ENCODE results near the gene OR2A7.
"Not testable (repeated sequence)": the region's sequence is repeated elsewhere in the genome, so short reads cannot be mapped to it uniquely, and the experiment has no call there.

The OR2A7 gene

DNA sequence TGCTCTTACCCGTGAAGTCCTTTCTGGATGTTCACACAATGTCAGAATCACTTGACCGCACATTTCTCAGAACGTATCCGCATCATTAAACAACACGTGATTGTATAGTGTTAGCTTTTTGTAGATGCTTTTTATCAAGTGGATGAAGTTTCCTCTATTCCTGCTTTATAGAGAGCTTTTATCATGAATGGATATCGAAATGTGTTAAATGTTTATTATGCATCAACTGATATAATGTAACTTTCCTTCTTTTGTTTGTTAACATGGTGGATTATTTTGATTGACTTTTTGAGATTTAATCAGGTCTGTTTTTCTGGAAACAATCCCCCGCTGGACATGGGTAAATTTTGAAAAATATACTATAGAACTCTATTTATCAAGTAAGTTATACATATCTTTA, at the start of gene OR2A7:
Gene OR2A7 (minus strand): TSS at position 101 of the 400 bp plus-strand sequence. CDS start 5,164 bp downstream, outside the sequence.
- DNase-seq (ENCODE audit: low read depth in 2 of 2): not testable (repeated sequence)

- not testable (repeated sequence) for DNase-seq (ENCODE audit: low read depth in 2 of 2)
Observed at GRCh38 chr7:144311872-144312469, 47.4 kb upstream of the OR2A7 start, which contains the start of gene OR2A1. Gene OR2A1 (plus strand): TSS chr7:144312419. CDS start chr7:144318125, 5,706 bp downstream.

DNA sequence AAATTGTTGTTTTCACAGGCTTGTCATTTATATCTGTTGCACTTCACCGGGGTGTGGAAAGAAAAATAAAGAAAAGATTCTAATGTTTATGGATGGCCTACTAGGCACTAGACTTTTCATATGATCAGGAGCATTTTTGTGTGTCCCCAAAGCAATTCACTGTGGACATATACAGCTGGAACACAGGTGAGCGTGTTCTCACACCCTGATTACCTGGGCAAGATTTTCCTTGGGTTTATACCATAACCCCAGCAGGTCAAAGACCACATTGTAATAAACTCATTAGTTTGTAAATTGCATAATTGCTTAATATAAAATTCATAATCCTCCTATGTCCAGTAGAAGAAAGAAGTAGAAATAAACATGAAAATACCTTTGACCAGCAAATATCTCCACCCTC, 46.6 kb upstream of the OR2A7 start:
- DNase-seq (ENCODE audit: low read depth in 2 of 2): not testable (repeated sequence)

- DNase-seq (ENCODE audit: low read depth in 2 of 2): not testable (repeated sequence)
Observed at GRCh38 chr7:144309702-144310101, 45.1 kb upstream of the OR2A7 start.

DNA sequence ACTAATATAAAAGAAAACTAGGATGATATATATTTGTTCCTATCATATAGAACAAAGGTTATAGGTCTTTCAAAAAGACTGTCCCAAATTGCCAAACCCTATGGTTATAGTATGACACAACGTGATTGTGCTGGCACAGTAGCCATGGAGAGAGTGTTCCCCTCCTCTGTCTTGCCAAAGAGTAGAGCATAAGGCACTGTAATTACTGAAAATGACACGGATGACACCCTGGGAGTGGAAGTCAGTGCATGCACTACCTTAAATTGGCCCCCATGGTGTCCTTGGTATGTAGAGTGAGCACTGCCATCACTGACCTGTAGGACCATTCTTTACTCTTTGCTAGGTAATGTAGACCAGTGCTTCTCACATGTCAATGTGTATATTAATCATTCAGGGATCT, 40.6 kb upstream of the OR2A7 start:
- not testable (repeated sequence) for DNase-seq (ENCODE audit: low read depth in 2 of 2)

DNA sequence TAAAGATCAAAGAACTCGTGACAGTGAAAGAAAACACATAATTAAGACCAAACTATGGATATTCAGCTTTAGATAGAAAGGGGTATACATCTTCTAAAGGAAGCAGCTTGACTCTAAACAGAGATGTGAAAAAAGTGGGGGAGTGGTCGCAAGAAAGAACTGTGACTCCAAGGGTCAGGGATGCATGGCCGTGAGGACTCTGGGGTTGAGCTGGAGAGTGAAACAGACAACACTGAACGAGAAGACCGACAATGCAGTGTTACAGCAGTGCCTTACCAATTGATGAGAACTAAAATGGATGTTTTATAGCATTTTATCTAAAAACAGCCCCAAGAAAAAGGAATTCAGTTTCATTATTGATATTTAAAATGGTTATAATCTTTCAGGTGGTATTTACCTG, 39.0 kb upstream of the OR2A7 start:
- DNase-seq (ENCODE audit: low read depth in 2 of 2): not testable (repeated sequence)

- not testable (repeated sequence) for DNase-seq (ENCODE audit: low read depth in 2 of 2)
Observed at GRCh38 chr7:144302578-144303303, 38.1 kb upstream of the OR2A7 start.

GRCh38 chr7:144293794-144294499, 29.4 kb upstream of the OR2A7 start:
- DNase-seq (ENCODE audit: low read depth in 2 of 2): not testable (repeated sequence)

DNA sequence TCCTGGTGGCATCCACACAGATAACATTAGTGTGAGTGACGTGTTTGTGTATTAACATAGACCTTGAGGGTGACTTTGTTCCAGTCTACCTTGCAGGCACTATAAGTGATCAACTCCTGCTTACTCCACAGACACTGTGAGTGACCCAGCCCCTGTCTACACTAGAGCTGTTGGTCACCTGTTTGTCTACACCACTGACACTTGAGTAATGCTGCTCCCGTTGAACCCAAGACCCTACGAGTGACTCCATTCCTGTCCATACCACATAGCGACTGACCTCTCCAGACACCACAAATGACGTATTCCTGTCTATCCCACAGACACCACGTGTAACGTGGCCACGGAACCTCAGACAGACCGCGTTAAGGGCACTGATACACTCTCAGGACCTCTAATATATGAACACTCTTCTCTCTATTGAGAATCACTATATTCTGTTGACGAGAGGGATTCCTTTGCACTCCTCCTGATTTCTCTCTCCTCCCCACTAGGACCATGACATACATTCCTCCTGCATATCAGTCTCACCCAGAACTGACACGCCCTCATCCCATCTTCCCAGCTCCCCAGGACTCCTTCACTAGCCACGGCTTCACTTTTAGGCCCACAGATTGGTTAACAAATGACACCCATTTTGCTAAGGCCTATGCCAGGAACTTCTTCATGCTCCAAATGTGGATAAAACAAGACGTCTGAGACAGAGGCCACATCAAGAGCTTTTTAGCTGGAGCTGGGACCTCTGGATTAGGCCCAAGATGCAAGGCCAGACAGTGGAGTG, 28.0 kb upstream of the OR2A7 start:
- DNase-seq (ENCODE audit: low read depth in 2 of 2): not testable (repeated sequence)

DNA sequence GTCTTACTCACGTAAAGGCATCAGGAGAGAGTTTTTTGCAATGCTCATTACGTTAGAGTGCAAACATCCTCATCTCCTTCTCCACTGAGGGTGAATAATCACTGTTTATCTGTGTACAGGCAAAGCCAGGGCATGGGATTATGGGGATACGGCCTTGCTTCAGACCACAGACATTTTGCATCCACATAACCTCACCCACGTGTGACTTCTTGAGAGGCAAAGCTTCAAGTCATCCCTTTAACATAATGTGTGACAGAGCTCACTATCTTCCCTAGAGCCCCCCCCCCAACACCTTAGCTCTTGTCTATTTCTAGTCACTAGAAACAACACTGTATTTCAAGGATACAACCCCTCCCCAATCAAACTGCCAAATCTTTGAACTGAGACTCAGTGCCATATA, 27.0 kb upstream of the OR2A7 start:
- DNase-seq (ENCODE audit: low read depth in 2 of 2): not testable (repeated sequence)

GRCh38 chr7:144287171-144287784, 22.7 kb upstream of the OR2A7 start:
- DNase-seq (ENCODE audit: low read depth in 2 of 2): not testable (repeated sequence)

DNA sequence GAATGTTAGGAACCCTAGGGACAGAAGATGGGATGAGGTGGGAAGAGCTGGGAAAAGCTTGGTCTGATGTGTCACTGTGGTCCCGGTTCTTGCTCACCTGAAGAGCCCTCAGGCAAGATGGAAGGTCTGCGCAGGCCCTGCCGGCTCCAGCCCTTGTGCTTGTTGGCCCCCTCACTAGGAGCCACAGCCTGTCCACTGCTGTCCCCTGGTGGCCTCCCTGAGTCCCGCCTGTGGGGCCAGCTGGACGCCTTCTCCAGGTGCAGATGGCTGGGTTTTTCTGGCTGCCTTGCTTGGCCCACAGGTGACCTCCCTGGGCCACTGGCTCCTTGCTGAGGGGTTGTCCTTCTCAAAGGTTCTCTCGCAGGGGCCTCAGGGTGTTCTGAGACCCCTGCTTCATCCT, 19.1 kb upstream of the OR2A7 start:
- DNase-seq (ENCODE audit: low read depth in 2 of 2): not testable (repeated sequence)

DNA sequence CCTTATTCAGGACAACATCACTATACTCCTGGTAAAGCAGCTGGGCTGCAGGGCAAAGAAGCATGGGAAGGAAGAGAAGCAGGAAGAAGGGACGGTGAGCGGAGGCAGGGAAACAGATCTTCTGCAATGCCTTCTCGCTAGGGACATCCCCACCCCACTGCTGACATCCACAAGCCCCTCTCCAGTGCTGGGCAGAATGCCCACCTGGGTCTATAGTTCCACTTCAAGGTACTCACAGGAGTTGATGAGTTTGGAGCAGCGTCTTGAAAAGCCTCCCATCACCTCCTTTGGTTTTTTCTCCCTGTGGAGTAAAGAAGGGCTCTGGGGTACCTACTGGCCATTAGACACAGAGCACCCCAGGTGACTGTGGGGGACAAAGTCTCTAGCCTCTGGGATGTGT, 17.9 kb upstream of the OR2A7 start:
- DNase-seq (ENCODE audit: low read depth in 2 of 2): not testable (repeated sequence)

DNA sequence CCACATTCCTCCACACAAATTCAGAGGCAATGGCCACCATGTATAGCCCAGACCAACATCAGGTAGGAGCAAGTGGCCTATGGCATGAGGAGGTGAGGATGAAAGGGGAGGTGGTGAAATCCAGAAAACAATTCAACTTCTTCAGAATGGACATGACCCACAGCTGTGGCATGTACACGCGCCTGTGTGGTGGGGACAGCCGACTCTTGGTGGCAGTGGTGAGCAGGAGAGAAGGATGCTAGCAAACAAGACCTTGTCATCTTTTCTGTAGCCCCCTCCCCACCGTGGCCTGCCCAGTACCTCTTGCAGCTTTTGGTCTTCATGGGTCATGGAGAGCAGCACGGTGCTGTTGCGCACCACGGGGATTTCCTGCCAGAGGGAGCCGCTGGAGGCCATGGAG, 17.4 kb upstream of the OR2A7 start:
- DNase-seq (ENCODE audit: low read depth in 2 of 2): not testable (repeated sequence)

DNA sequence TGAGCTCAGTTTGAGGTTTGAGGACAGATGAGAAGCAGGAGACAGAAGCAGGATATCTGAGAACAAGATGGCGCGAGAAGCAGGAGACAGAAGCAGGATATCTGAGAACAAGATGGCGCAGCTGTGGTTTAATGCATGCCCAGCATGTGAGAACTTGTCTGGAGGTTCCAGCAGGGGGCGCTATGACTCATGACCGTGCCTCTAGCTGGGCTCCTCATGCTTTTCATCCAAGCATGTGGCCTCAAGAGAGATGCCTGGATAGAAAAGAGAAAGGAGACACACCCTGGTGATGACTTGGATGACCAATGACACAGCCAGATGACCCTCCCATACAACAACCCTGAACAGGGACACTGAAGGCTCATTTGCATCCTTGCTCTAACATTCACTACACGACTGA, 15.4 kb upstream of the OR2A7 start:
- DNase-seq (ENCODE audit: low read depth in 2 of 2): not testable (repeated sequence)

GRCh38 chr7:144275281-144275680, 10.7 kb upstream of the OR2A7 start:
- DNase-seq (ENCODE audit: low read depth in 2 of 2): not testable (repeated sequence)

GRCh38 chr7:144269188-144269587, 4.6 kb upstream of the OR2A7 start, which contains the start of gene CTAGE8:
Gene CTAGE8 (minus strand): TSS chr7:144269288. CDS start chr7:144269250, 38 bp downstream.
- not testable (repeated sequence) for DNase-seq (ENCODE audit: low read depth in 2 of 2)

DNA sequence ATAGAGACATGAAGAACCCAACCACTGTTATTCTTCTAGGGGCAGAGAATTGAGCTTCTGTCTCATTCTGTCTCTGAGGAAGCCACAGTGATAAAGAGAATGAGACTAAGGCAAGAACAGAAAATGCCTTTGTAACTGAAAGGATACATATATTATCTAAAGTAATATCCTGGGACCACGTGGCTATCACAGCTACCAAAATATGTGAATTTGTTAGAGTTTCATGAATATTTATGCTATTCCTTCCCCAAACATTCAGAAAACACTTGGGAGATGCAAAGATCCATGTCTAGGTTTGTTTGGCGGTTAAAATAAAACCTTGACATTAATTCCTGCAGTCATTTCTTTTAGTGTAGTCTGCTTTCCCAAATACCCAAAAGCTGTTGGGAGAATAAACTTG, 2.5 kb downstream of the OR2A7 start:
- DNase-seq (ENCODE audit: low read depth in 2 of 2): not testable (repeated sequence)

DNA sequence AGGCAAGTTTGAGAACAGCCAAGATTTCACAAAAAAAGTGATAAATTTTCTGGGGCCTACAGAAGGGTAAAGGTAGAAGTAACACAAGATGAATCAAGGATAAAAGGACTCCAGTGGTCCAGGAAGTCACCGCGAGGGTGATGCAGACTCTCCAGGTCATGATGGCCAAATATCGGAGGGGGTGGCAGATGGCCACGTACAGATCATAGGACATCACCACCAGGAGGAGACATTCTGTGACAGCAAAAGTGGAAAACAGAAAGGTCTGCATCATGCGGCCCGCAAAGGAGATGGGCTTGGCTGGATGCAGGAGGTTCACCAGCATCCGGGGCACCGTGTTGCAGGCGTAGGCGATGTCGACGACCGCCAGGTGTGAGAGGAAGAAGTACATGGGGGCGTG, 5.5 kb downstream of the OR2A7 start:
- DNase-seq (ENCODE audit: low read depth in 2 of 2): not testable (repeated sequence)

- no peak for DNase-seq (ENCODE audit: low read depth in 2 of 2)
Observed at GRCh38 chr7:144256112-144256511, 8.5 kb downstream of the OR2A7 start.

- no peak for DNase-seq (ENCODE audit: low read depth in 2 of 2)
Observed at GRCh38 chr7:144255471-144255897, 9.1 kb downstream of the OR2A7 start.
